Activated CD4-positive, CD25-positive, alpha-beta regulatory T cell (primary cell): Measurements from ENCODE around the gene ERGIC2.

Experiments used
- DNase-seq, 4 experiments: peaks; one replicate each; lab custom pipeline; 2025; lab: John Stamatoyannopoulos, UW

Gene ERGIC2

GRCh38 chr12:29374913-29375312 lies 6.1 kb downstream of the ERGIC2 start:
- DNase-seq, result no peak

- DNase-seq, result no peak
Observed at GRCh38 chr12:29374012-29374411, 7.0 kb downstream of the ERGIC2 start.

GRCh38 chr12:29365091-29365490 lies 15.9 kb downstream of the ERGIC2 start:
- DNase-seq, result no peak

- DNase-seq, result no peak
Observed at GRCh38 chr12:29354954-29355353, 26.0 kb downstream of the ERGIC2 start.

- no peak for DNase-seq
Observed at GRCh38 chr12:29350080-29350479, 30.9 kb downstream of the ERGIC2 start.

- no peak for DNase-seq
Observed at GRCh38 chr12:29346769-29347421, 34.1 kb downstream of the ERGIC2 start.

- DNase-seq, result no peak
Observed at GRCh38 chr12:29343022-29343799, 37.8 kb downstream of the ERGIC2 start.

- no peak for DNase-seq
Observed at GRCh38 chr12:29337325-29337724, 43.6 kb downstream of the ERGIC2 start.

- DNase-seq, result no peak
Observed at GRCh38 chr12:29334937-29335336, 46.0 kb downstream of the ERGIC2 start.

GRCh38 chr12:29333178-29333577 lies 47.8 kb downstream of the ERGIC2 start:
- DNase-seq, result no peak

- DNase-seq, result no peak
Observed at GRCh38 chr12:29329411-29329810, 51.6 kb downstream of the ERGIC2 start.

GRCh38 chr12:29322157-29322556 lies 58.8 kb downstream of the ERGIC2 start:
- DNase-seq, result no peak

- DNase-seq, result no peak
Observed at GRCh38 chr12:29320295-29321085, 60.5 kb downstream of the ERGIC2 start.

- peak in 1 of 4 experiments; percentile 1 for DNase-seq
Observed at GRCh38 chr12:29317556-29318363, 63.2 kb downstream of the ERGIC2 start.

- DNase-seq, result no peak
Observed at GRCh38 chr12:29316752-29317151, 64.2 kb downstream of the ERGIC2 start.

GRCh38 chr12:29314416-29314815 lies 66.6 kb downstream of the ERGIC2 start:
- DNase-seq, result no peak

GRCh38 chr12:29310899-29311298 lies 70.1 kb downstream of the ERGIC2 start:
- DNase-seq, result no peak

GRCh38 chr12:29309320-29309902 lies 71.6 kb downstream of the ERGIC2 start:
- DNase-seq, result no peak

- DNase-seq, result no peak
Observed at GRCh38 chr12:29306682-29307081, 74.3 kb downstream of the ERGIC2 start.

- no peak for DNase-seq
Observed at GRCh38 chr12:29306266-29306665, 74.7 kb downstream of the ERGIC2 start.

- DNase-seq, result no peak
Observed at GRCh38 chr12:29304388-29304787, 76.6 kb downstream of the ERGIC2 start.

- DNase-seq, result no peak
Observed at GRCh38 chr12:29301114-29301513, 79.9 kb downstream of the ERGIC2 start.
